MM.1S (cell line): ENCODE data around the gene BTBD17.

Experiments used
- CTCF ChIP-seq: fragments of 300-600 bp; sonication (generic); IDR thresholded peaks from 2 replicates; pipeline ENCODE4 v1.5.1; 2016; ENCODE audit warnings: antibody characterized with exemption, low read length, mixed read lengths
- EZH2 ChIP-seq: fragments of 300-600 bp; sonication (generic); optimal IDR thresholded peaks from 2 replicates; pipeline ENCODE3; 2017; ENCODE audit warnings: low read depth, mild to moderate bottlenecking, antibody characterized with exemption, low read length, mixed read lengths
- EZH2phosphoT487 ChIP-seq: fragments of 300-600 bp; sonication (generic); IDR thresholded peaks from 2 replicates; pipeline ENCODE4 v1.6.1; 2018; ENCODE audit warnings: antibody characterized with exemption, low read length

GRCh38 chr17:74390680-74391653 is 29.3 kb upstream of the BTBD17 start:
- TF ChIP-seq CTCF = no peak
- no peak for TF ChIP-seq EZH2phosphoT487
- TF ChIP-seq EZH2 = no peak
